B cell (primary cell): ENCODE data around the gene SYNJ2.

Source experiments
- EZH2 ChIP-seq: IDR thresholded peaks from 2 replicates; pipeline ENCODE4 v1.6.1; 2012; ENCODE audit warnings: borderline replicate concordance, low read depth, mild to moderate bottlenecking, moderate library complexity, low read length; ENCODE audit not compliant: insufficient read depth, poor library complexity, severe bottlenecking
- TF ChIP-seq, protein P1 (sequence below): fragments of 200-600 bp; IDR thresholded peaks from one replicate; pipeline ENCODE4 v1.8.0; 2022; ENCODE audit warnings: antibody characterized with exemption, mild to moderate bottlenecking

DNA sequence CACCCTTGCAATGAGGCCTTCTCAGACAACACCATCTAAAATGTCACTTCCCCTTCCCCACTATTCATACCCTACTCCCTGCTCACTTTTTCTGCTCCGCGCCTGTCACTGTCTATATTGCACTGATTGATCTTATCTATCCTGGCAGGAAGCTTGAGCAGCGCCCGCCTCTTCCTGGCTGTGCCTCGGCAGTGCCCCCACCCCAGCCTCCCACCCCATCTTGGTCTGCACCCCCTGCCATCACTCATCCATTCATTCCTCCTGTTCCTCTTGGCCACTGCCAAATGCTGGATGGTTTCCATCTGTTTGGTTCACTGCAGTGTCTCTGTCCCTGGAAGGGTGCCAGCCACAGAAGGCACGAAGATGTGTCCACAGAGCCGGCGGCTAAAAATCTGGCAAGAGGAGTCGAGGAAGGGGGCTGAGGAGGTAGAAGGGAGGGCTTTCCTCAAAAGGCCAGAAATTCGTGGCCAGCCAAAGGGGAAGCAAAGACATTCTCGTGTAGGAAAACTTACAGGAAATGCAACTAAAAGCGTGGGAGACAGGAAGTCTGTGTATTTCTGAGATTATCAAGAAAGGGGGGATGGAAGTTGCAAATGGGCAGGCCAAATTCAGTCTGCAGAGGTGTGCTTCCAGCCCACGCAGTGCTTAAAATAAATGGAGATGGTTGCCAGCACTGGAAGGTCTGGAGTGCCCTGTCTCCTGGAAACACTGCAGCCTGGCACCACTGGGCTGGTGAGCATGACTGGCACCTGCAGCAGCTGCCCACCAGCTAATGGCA lies 27.6 kb downstream of the SYNJ2 start:
- TF ChIP-seq, protein P1, sequence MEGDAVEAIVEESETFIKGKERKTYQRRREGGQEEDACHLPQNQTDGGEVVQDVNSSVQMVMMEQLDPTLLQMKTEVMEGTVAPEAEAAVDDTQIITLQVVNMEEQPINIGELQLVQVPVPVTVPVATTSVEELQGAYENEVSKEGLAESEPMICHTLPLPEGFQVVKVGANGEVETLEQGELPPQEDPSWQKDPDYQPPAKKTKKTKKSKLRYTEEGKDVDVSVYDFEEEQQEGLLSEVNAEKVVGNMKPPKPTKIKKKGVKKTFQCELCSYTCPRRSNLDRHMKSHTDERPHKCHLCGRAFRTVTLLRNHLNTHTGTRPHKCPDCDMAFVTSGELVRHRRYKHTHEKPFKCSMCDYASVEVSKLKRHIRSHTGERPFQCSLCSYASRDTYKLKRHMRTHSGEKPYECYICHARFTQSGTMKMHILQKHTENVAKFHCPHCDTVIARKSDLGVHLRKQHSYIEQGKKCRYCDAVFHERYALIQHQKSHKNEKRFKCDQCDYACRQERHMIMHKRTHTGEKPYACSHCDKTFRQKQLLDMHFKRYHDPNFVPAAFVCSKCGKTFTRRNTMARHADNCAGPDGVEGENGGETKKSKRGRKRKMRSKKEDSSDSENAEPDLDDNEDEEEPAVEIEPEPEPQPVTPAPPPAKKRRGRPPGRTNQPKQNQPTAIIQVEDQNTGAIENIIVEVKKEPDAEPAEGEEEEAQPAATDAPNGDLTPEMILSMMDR: no peak
- TF ChIP-seq EZH2: no peak
